ENCODE data around the gene NKD1.

Gene NKD1

DNA sequence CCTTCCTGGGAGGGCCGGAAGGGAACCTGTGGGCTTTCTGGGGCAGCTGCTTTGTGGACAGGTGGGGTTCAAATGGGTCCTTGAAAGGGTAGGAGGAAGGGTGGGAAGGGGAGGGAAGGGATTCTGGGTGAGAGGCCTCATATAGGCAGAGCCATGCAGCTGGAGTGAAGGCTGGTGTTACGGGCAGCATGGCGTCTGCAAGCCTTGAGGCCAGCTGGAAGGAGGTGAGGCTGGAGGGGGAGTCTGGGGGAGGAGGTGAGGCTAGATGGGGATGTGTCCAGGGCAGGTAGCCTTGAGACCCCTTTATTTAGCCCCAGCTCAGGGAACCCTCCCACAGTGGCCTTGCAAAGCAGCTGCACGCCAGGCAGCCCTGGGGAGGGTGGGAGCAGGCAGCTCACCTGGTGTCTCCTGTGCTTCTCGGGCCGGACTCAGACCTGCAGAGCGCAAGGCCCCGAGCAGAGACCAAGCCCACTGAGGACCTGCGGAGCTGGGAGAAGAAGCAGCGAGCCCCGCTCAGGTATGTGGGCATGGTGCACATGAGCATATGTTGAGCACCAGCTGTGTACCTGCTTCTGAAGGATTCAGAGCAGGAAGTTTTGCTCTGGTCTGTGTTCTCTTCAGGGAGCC is 82.3 kb downstream of the NKD1 start:
- DNase-seq (ENCODE audit: low read depth in 2 of 2): no peak

DNA sequence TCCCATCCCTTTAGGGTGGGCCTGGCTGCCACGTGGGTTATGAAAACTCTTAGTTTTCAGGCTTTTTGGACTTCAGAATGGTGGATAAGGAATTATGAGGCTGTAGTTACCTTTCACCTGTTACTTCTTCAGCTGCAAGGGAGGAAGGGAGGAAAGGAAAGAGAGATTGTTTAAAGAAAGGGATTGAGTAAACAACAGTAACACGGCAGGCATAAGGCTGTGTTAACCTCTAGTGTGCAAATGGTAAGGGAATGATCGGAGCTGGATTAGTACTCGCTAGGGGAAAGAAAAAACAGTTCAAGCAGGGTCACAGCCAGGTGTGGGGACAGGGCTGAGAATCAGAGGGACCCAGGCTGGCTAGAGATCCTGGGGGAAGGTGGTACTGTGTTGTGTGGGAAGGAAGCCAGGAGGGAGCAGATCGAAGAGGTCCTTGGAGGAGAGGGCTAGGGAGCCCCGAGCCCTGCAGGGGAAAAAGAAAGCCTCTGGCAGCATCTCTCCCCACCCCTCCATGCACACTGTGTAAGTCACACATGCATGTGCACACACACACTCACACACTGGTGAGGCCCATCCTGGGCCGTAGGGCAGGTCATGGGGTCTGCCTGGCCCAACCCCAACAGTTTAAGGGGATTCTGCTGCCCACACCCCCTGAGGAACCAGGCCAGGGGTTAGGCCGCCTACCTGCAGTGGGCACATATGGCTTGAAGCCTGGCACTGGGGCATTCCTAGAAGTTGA is 83.2 kb downstream of the NKD1 start:
- DNase-seq (ENCODE audit: low read depth in 2 of 2): no peak

DNA sequence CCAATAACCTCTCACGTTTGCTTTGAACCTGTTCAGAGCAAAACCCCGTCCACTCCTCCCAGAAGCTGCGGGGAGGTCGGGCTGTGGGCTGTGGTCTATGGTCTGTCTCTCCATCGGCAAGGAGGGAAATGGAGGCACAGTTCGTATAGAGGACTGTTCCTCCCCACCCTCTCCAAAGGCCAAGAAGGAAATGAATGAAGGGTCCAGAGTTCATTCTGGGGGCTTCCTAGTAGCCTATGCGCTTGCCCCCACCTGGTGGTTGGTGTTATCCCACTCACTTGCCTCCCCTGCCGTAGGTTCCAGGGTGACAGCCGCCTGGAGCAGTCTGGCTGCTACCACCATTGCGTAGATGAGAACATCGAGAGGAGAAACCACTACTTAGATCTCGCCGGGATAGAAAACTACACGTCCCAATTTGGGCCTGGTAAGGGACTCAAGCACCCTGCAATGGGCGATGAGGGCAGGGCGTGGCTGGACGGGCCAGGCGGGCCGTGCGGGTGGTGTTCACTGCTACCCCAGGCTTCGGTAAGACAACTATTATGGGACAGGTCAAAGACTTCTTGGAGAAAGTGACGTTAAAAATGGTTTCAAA is 83.9 kb downstream of the NKD1 start:
- DNase-seq (ENCODE audit: low read depth in 2 of 2): no peak

DNA sequence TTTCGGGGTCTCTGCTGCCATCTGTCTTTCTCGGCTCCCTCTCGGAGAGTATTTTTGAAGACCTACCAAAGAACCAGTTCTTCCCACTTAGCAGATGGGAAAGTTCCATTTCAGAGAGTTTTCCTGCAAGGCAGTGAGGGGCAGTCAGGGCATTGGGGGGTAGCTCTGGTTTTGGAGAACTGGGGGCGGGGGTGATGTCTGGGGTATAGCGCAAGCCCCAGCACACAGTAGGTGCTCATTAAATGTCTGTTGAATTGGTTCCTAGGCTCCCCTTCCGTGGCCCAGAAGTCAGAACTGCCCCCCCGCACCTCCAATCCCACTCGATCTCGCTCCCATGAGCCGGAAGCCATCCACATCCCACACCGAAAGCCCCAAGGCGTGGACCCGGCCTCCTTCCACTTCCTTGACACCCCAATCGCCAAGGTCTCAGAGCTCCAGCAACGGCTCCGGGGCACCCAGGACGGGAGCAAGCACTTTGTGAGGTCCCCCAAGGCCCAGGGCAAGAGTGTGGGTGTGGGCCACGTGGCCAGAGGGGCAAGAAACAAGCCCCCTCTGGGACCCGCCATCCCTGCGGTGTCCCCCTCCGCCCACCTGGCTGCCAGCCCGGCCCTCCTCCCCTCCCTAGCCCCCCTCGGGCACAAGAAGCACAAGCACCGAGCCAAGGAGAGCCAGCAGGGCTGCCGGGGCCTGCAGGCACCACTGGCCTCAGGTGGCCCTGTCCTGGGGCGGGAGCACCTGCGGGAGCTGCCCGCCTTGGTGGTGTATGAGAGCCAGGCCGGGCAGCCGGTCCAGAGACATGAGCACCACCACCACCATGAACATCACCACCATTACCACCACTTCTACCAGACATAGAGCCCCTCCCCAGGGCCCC is 85.0 kb downstream of the NKD1 start:
- no peak for DNase-seq (ENCODE audit: low read depth in 2 of 2)

DNA sequence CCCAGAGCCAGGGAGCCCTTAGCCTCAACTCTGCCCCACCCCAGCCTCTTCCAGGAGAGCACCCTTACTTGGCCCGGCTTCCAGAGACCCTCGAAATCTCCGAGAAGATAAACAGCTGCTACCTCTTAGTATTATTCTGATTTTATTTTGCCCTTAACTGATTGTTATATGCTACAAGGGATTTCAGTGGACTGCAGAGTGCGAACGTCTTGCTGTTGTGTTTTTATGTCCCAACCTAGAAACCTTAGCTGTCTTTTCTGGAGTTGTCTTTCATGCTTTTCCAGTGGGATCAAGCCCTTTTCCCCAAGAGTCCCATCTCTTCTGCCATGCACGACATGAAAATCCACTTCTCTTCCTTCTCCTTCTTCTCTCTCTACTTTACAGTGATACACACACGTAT is 85.9 kb downstream of the NKD1 start:
- no peak for DNase-seq (ENCODE audit: low read depth in 2 of 2)

DNA sequence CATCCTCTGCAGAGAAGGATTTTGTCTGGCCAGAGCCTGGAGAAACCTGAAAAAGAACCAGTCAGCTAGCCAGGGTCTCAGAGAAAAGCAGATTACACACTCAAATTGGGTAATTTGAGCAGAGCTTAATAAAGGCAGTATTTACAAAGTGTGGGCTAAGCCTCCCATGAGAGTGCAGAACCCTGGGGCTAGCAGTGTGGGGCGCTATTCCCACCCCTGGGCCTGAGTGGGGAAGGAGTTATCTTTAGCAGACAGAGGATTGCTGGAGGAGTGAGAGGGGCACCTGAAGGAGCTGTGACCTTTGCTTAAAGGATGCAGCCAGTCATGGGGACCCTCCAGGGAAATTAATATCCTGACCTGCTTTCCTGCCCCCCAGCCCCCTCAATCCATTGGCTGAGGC is 86.8 kb downstream of the NKD1 start:
- DNase-seq (ENCODE audit: low read depth in 2 of 2): no peak

DNA sequence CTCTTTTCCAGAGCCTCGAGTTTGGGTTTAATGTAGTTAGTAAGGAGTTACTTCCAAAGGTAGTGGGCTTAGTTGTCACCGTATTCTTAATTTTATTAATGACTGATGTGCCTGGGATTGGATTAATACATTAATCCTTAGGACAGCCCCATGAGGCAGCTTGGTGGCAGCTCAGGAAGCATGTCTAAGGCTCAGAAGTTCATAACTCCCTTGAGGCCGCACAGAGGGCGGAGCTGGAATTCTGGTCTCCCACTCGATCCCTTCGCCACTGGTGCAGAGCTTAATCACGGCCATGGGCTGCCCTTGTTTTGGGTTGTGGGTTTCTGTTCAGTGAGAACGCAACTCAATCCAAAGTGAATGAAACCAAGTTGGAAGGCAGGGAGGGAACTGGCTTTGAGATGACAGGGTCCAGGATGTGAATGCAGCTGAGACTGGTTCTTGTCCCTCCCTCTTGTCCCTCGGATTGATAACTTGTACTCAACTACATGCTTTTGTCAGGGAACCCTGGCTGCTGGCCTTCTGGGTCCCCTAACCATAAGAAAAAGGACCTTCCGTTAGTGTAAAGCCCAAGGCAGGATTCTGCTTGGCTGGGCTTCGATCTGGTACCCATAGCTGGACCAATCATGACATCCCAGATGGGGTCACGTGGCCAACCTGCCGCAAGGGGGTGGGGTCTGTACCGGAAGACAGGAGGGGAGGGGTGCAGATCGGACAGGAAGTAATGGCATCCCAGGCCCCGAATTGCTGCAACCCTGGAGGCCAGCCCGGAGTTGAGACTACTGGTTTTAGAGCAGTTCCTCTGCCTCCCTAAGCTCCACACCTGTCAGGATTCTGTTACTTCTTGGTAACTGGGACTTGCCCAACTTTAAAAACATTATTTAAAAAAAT is 87.6 kb downstream of the NKD1 start:
- DNase-seq (ENCODE audit: low read depth in 2 of 2): peak; percentile 7 to 16

DNA sequence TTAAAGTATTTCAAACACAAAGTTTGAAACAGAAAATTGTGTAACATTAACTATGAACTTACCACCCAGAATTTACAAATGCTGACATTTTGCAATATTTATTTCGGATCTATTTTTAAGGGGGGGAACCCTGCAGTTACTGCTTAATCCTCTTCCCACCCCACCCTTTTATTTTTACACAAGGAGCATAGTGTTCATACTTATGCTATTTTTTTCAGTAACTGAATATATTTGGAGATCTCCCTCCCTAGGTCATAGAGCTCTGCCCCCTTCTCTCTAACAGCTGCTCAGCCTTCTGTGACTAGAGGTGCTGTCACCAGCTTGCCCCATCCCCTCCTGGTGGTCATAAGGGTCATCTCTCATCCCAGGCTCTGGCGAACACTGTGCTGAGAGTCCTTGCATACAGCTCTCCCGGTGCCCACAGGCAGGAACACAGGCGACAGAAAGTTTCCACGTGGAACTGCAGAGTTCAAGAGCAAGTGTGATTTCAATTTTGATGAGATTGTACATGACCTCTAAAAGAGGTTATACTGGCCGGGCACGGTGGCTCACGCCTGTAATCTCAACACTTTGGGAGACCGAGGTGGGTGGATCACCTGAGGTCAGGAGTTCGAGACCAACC is 88.7 kb downstream of the NKD1 start:
- no peak for DNase-seq (ENCODE audit: low read depth in 2 of 2)

DNA sequence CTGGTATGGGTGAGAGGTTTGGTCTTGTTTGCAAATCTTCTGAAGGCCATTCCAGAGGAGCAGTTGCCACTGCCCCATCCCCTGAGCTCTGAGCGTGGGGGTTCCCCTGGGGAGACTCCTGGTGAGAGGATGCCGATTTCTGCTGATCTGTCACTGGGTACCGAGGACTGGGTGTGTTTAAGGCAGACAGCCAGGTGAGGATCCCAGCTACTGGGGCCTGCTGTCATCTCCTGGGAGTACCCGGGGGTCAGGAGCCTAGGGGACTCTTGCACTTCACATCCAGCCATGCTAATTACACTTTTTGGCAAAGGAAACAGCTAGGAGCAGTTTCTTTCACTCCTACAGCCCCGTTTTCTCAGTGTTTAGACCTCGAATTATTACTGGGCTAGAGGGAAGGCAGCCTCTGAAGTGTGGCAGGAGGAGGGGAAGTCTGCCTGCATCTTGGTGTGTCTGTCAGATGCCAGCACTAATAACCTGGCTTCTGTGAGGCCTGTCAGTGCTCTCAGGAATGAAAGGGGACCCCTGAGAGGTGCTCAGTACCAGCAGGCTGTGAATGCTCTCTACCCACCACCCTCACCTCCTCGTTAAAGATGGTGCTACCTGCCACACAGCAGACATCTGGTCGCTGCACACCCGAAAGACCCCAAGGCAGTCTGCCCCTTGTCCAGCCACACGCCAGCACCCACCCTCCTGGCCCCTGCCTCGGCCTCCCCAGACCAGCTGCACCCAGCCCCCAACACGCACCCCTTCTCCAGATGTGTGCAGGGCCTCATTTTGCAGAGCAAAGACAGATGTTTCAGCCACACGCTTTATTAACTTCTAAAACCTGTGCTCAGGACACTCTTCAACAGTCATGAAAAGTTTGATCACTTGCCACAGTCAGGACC is 89.8 kb downstream of the NKD1 start:
- DNase-seq (ENCODE audit: low read depth in 2 of 2): no peak

DNA sequence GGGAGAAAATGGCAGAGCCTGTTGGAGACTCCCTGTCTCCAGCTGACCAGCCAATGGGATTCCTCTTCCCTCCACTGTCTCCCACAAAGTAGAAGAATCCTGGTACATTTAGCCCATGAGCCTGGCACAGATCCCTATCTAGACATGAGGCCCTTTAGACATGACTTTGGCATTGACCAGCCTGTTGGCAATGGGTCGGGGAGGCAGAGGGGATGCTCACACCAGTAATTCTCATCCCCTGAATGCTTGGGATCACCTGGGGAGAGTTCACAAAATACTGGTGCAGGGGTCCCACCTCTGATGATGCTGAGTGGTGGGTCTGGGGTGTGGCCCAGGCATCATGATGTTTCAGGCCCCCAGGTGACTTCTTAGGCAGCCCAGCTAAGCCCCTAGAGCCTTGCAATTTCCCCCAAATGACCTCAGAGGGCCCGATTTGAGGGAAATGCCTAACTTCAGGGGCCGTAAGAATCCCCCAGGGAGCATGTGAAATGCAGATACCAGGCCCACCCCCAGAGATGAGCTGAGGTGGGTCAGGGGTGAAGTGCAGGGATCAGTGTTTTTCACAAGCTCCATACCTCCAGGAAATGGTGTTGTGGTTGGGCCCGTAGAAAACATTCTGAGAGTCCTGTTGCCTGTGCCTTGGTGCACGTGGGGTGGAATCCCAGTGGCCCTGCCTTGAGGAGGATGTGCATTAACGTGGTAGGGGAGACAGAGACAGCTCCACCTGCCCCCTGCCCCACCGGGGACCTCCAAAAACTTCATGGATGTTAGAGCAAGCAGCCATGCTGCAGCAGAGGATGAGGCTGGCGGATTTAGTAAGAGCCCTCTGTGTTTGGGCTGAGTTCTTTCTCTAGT is 90.8 kb downstream of the NKD1 start:
- DNase-seq (ENCODE audit: low read depth in 2 of 2): no peak

DNA sequence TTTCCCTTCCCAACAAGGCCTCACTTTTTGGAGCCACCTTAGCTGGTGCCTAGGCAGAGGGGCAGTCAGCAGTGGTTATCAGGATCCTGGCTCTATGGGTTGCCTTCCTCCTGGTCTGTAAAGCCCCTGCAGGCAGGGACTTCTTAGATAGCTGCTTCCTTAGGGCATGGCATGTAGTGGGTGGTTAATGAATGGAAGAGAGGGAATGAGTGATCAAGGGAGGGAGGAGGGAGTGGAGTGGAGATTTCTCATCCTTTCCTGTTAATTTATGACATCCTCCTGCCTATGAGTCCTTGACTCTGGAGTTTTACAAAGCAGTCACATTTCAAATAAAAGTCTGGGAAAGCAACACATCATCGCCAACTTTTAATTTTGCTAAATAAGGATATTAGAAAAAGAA is 92.2 kb downstream of the NKD1 start:
- no peak for DNase-seq (ENCODE audit: low read depth in 2 of 2)

DNA sequence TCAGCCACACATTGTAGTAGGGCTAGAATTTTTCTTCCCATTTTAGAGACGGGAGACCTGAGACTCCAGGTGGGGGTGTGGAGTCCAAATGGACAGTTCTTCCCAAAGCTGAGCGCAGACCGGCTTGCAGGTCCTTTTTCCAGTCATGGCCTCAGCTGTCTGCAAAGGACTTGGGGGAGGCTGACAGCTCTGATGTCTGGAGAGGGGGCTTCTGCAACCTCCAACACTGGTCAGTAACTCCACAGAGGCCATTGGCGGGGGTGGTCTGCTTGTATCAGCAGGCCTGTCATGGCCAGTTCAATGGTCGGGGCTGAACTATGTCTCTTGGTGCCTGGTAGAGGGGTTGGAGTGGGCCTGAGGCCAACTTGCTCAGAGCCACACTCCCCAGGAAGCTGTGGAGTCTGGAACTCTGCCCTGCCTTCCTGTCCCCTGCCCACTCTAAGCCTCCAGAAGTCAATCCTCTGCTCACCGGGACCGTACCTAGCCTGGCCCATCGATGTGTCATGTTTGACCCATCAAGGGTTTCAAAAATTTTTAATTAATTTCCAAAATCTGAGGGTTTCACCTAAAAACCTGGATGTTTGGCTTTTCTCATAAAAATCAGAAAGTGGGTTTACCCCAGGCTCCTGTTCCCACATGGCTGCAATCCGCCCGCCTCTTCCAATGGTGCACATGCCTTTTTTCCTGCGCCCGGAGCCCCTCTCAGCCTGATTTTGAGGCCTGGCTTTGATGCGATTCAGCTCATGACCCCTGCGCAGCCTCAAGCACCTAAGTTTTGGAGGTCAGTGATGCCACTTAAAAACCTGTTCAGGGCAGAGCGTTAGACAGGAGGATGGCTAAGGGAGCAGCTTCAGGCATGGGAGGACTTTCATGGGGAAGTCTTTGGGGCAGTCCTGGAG is 93.0 kb downstream of the NKD1 start:
- no peak for DNase-seq (ENCODE audit: low read depth in 2 of 2)

DNA sequence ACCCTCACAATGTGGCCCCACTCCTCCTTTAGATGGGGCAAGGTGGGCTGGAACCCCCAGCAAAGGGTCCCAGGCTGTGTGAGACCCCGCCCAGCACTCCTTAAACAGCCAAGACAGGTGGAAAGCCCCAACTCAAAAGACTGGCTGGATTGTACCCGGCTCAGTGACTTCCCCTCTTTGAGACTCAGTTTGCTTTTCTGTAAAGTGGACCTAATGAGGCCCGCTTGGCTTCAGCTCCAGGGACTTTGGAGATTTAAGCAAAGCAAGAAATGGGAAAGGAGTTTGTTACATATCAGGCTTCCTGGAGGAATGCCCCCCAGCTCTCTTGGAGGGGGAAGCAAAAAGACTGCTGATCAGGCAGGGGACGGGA is 93.6 kb downstream of the NKD1 start:
- no peak for DNase-seq (ENCODE audit: low read depth in 2 of 2)

DNA sequence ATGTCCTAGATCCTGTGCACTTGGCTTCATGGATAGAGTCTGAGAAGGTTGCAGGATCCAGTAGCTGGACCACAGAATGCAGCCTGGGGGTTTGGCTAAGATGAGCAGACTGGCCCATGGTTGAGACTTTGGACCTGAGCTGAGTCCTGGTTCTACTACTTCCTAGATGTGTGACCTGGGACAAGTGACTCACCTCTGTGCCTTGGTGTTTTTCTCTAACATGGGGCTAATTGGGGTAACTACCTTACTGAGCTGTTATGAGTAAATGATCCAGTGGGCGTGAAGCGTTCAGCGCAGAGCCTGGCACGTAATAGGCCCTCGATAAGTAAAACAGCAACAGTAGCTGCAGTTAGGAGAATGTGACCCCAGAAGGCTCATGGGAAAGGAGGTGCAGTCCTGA is 94.2 kb downstream of the NKD1 start:
- no peak for DNase-seq (ENCODE audit: low read depth in 2 of 2)

DNA sequence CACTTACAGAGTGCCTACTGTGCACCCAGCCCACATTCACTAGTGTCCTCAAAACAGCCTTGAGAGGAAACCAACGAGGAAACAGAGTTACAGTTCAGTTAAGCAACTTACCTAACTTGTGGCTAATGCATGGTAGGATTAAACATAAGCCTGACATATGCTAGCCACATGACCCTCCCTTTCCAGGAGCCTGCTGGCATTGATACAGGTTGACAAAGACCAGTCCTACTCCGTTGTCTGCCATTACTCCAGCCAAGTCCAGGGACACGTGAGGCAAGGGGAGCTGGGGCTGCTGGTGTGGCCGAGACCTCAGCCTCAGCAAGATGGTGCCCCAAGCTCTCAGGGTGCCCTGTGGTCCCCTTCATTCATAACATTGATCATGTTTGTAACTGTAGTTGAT is 95.0 kb downstream of the NKD1 start:
- DNase-seq (ENCODE audit: low read depth in 2 of 2): no peak

DNA sequence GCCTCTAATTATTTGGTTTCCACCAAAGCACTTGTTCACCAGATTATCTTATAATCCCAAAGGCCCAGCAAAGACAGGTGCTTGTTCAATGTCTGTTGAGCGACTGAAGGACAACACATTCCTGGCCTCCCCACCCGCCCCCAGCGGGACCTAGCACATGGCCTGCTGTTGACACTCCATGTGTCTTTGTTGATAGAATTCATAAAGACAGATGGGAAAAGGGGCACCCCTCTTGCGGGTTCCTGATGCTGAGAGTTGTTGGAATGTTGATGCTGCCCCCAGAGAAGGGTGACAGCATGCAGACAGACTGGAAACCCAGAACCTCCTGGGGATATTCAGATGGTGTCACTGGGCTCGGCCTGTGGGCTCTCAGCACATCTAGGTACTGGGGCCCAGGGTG is 96.0 kb downstream of the NKD1 start:
- DNase-seq (ENCODE audit: low read depth in 2 of 2): no peak

DNA sequence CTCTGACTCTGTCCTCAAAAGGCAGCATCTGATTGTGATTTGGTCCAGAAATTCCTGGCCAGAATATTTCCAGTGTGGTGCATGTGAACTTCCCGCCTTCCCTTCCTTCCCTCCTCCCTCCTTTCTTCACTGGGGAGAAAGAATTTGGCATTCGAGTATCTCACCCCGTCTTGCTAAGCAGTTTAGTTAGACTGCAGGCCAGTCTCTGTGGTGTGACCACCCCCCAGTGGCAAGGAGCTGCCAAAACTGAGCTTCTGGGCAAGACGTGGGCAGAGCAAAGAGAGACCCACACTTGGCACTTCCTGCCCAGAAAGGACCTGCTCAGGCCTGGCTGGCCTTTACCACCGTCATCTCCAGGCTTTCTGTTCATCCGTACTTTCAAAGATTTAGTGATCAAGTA is 96.5 kb downstream of the NKD1 start:
- no peak for DNase-seq (ENCODE audit: low read depth in 2 of 2)
